D341Med (cell line): Measurements from ENCODE around the gene CHD9.
"Not testable (repeated sequence)": the region's sequence is repeated elsewhere in the genome, so short reads cannot be mapped to it uniquely, and the experiment has no call there.

ENCODE experiments used
- DNase-seq: peaks from one replicate; pipeline ENCODE4 v3.0.0; 2012; ENCODE audit warnings: low spot score

Gene CHD9

DNA sequence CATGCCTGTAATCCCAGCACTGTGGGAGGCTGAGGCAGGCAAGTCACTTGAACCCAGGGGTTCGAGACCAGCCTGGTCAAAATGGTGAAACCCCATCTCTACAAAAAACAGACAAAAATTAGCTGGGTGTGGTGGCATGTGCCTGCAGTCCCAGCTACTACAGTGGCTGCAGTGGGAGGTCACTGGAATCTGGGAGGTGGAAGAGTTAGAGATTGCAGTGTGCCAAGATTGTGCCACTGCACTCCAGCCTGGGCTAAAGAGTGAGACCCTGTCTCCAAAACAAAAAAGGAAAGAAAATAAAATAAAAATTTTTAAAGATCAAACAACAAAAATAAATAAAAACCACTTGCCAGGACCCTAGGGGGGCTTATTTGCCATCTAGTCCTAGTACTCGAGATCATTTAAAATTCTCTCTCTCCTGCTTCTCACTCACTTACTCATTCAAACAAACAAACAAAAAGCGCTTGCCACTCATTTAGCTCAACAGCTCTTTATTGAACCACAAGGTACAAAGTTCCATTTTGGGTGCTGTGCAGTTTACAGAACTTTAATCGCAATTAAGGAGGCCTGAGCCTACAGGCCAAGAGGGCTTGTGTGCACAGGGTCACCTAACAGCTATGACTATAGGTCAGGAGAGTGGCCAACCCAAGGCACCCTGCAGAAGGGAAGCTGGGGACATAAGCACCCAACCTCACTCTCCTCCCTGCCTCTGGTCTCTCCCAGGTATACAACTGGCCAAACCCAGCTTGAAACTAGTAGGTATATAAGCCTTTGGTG lies 6.5 kb upstream of the CHD9 start:
- no peak for DNase-seq

DNA sequence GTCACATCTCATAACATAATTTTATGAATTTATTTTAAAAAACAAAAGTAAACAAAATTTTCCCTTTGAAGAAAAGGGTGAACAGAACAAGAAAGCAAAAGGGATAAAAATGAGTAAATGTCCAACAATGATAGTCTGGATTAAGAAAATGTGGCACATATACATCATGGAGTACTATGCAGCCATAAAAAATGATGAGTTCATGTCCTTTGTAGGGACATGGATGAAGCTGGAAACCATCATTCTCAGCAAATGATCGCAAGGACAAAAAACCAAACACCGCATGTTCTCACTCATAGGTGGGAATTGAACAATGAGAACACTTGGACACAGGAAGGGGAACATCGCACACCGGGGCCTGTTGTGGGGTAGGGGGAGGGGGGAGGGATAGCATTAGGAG lies 3.5 kb upstream of the CHD9 start:
- DNase-seq: not testable (repeated sequence)

DNA sequence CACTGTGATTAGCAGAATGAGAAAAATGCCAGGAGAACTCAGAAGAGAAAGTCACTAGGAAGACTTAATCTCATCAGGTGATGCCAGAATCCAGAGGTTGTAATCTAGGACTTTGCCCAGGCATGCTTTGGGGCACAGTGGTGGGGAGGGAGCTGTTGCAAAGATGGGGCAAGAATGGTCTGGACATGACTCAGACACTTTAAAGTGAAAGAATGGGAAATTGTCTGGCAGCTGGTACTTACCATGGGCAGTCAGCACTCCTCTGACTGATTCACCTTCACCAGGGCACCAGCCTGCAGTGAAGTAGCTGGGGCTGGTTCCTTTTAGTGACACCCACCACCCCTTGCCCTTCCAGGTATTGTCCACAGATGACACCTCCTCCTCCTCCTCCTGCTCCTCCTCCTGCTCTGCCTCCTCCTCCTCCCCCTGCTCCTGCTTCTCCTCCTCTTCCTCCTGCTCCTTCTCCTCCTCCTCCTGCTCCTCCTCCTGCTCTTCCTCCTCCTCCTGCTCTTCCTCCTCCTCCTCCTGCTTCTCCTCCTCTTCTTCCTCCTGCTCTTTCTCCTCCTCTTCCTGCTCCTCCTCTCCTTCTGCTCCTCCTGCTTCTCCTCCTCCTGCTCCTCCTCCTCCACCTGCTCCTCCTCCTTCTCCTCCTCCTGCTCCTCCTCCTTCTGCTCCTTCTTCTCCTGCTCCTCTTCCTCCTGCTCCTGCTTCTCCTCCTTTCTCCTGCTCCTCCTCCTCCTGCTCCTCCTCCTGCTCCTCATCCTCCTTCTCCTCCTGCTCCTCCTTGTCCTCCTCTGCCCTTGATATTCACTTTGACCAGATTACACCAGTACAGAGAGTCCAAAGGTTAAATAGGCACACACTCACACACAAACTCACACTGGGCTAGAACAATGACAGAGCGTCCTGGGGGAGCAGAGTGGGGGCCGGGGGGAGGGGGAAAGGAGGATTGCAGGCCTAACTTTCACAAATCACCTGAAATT lies 2.0 kb upstream of the CHD9 start, which contains the start of gene CHD9NB:
Gene CHD9NB, minus strand, starts transcription at position 379 of the 983 bp plus-strand sequence. CDS start 8,739 bp downstream, outside the sequence.
- DNase-seq: no peak

DNA sequence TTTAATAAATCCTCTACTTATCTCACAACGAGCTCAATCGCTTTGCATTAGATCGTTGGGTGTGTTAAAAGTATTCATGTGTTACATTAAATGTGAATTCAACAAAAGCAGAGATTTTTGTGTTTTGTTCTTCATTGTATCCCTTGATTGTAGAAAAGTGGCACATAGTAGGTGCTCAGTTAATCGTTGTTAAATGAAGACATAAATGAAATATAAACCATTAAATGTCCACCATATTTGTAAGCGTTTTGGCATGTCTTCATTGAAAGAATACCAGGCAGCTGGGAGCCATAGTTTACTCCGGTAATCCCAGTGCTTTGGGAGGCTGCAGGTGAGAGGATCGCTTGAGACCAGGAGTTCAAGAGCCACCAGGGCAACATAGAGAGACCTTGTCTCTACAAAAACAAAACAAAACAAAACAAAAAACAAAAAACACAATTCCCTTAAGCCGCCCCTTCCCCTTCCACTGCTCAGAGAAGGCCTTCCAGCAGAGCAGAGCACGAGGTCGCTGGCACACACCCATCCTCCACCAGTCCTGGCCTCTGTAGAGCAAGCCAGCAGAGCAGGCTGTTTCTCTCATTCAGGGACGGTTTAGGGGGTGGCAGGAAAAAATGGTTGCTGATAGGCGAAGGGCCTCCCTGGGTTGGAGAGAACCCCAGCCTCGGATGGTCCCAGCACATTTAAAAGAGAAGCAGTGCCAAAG lies 673 bp upstream of the CHD9 start:
- peak; percentile 42 for DNase-seq

DNA sequence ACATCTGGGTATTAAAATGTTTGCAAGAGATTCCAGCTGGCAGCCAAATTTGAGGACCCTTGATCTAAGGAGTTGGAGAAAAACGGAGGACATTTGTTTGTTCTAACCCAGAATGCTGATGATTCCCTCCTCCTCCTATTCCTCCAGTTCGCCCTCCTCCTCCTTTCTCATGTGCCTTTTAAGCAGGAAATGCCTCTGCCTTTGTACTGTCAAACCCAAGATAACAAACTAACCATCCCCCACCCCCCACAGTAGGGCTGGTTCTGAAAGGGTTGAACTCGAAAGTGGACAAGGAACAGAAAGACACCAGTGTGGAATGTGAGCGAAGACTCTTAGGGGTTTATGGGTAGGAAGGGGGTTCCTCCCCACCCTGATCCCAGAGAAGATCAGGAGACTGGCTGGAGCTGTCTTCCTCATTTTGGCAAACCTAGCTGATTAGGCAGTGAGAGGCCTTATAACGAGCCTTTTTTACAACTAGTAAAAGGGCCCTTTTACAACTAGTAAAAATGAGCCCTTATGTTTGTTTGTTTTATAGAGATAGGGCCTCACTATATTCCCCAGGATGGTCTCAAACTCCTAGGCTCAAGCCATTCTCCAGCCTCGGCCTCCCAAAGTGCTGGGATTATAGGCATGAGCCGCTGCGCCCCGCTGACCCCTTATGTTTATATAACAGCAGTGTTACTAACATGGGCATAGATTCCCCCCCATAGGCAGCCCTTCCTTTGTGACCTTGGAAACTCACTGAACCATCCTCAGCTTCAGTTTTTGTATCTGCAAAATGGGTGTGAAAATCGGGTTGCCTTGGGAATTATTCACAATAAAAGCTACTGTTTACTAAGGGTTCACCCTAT lies 975 bp downstream of the CHD9 start:
- no peak for DNase-seq

DNA sequence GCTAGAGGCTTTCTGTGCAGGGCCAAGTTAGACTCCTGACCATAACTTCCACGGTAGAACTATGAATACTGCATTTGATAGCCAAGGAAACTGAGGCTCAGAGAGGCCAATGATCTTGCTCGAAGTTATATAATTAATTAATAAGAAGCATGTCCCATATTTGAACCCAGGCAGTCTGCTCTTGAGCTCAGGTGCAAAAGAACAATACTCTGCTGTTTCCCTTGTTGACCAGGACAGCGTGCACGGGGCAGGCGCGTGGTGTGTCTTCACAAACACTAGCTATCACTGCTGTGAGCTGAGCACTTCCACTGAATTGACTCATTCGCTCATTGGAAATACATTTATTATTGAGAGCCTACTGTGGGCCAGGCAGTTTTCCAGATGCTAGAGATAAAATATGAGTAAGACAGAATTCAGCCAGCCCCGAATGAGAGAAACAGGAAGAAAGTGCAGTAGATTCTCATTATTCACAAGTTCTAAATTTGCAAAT lies 1.6 kb downstream of the CHD9 start:
- DNase-seq: no peak

DNA sequence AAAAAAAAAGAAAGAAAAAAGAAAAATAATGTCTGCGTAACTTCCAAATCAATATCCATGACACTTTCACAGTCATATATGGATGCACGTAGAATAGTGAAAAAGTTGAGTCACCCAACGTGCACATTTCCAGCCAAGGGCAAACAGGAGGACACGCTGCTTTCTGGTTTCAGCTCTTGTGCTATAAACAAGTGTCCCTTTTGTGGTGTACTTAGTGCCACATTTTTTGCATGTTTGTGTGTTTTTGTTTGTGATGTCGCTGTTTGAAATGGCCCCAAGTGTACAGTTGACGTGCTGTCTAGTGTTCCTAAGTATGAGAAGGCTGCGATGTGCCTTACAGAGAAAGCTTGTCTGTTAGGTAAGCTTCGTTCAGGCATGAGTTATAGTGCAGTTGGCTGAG lies 2.9 kb downstream of the CHD9 start:
- DNase-seq: no peak

DNA sequence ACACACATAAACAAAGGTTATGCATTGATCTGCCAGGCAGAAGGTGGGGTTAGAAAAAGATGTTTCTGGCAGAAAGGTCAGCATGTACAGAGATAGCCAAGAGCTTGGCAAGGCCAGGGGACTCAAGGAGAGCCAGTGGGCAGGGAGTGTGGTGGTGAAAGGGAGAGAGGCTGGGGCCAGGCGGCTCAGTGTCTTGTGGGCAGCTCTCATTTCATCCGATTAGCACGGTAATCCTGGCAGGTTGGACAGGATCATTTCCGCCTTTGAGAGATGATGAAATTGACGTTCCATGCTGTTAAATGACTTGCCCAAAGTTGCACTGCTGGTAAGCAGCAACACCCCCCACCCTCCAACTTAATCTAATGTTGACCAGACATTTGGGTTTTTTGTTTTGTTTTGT lies 3.6 kb downstream of the CHD9 start:
- DNase-seq: no peak

DNA sequence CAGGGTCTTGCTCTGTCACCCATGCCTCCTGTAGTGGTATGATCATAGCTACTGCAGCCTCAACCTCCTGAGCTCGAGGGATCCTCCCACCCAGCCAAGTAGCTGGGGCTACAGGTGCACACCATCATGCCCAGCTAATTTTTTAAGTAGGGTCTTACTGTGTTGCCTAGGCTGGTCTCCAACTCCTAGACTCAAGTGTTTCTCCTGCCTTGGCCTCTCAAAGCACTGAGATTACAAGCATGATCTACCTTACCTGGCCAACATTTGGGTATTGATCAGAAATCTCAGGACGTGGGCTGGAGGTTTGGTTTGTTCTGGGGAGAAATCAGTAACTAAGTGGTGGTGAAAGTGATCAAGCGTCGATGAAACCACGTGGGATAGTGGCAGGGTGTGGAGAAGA lies 4.1 kb downstream of the CHD9 start:
- DNase-seq: no peak

DNA sequence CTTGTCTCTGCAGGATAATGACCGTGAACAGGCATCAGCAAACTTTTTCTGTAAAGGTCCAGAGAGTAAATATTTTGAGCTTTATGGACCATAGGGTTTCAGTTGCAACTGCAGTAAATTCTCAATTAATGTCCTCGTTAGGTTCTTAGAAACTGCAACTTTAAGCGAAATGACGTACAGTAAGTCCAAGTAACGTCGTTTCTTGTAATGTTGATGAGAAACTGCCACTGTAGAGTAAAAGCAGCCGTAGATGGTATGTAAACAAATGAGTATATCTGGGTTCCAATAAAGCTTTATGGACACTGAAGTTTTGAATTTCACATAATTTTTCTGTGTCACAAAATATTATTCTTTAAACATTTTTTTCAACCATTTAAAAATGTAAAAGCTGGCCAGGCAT lies 4.9 kb downstream of the CHD9 start:
- no peak for DNase-seq

DNA sequence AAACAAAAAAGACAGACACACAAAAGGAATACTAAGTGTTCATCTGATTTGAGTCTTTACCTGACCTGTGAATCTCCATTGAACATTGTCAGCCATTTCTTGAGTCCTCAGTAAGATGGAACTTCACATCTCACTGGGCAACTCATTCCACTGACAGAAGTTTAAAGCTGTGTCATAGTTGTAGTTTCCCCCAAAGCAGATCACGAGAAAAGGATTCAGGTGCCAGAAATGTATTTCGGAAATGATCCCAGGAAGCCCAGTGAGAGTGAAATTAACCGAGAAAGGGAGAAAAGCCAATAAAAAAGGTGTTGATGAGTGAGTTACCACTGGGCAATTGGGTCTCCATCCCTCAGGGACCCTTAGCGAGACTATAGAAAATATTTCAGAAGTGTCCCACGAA lies 6.5 kb downstream of the CHD9 start:
- DNase-seq: no peak

DNA sequence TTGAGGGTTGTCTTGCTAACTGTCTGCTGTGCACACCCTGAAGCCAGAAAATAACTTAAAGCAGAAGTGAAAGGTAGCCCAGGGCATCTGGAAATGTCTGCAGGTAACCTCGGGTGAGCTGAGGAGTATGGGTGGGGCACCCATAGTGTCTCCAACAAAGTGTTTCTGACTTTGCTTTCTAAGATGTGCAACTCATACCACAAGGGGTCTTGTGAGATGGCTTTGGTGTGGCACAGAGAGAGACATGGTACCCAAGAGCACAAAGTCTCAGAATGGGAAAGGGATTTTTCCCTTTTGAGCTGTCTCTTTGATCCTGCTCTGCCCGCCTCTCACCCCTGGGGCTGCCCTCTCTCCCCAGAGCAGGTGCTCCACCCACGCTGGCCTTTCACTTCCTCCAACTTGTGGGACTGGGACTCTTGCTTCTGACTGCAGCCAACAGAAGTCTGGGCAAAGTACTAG lies 6.9 kb downstream of the CHD9 start:
- no peak for DNase-seq

DNA sequence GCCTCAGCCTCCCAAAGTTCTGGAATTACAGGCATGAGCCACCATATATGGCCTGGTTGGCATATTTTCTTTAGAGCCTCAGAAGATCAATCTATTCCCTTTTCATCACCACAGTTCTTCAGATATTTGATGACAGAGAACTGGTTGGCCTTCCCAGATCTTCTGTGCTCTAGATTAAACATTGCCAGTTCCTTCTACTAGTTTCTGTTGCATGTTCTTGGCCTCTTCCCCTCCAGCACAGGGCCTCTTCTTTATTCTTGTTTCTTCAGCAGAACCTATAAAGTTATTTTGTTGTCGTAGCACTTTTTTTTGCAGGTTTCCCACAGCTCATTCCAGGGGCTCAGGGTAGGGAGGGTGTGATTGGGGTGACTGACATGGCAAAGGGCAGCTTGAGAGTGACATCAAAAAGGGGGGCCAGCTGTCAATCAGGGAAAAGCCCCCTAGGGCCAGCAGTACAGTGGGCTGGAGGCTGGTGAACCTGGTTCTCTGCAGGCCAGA lies 9.3 kb downstream of the CHD9 start:
- DNase-seq: no peak

DNA sequence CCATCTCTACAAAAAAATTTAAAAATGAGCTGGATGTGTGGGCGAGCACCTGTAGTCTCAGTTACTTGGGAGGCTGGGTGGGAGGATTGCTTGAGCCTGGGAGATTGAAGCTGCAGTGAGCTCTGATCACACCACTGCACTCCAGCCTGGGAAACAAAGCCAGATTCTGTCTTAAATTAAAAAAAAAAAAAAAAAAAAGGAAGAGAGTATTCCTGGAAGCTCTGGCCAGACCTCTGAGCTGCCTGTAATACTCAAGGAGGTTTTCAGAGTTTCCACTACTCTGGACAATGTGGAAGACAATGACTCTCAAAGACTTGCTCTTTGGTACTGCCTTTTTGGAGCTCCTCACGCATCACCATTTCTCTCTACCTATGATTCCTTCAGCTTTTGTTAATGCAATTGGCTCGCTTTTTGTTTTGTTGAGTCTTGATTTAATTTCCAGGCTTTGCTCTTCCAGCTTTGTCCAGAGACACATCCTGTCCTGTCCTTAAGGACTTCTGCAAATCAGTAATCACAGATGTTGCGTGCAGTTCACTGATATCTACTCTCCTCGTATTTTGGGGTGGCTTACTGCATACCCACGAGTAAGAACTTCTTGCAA lies 10.8 kb downstream of the CHD9 start:
- DNase-seq: no peak

DNA sequence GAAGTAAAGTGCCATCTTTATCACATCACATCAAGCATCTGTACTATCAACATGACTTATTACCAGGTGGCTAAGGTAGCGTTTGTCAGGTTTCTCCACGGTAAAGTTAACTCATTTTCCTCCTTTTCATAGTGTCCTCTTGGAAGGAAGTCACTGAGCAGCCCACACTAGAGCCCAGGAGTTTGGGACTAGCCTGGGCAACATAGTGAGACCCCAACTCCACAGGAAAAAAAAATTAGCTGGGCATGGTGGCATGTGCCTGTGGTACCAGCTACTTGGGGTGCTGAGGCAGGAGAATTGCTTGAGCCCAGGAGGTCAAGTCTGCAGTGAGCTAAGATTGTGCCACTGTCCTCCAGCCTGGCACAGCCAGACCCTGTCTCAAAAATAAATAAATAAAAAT lies 12.9 kb downstream of the CHD9 start:
- no peak for DNase-seq

DNA sequence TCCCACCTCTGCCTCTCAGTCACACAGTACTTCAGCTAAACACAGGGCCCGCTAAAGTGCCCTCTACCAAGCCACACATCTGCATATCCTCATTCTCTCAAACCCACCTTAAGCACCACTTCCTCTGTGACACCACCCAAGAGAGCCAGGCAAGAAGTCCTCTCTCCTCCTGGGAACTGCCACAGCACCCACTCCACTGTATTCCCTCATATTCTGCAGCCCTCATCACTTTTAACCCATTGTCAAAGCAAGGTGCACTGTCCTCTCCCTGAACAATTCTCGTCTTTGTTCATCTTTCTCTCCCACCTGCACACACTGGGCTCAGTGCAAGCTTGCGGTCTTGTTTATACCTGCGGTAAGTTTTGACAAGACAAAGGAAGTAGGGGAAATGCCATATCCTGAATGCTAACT lies 13.6 kb downstream of the CHD9 start:
- DNase-seq: no peak

DNA sequence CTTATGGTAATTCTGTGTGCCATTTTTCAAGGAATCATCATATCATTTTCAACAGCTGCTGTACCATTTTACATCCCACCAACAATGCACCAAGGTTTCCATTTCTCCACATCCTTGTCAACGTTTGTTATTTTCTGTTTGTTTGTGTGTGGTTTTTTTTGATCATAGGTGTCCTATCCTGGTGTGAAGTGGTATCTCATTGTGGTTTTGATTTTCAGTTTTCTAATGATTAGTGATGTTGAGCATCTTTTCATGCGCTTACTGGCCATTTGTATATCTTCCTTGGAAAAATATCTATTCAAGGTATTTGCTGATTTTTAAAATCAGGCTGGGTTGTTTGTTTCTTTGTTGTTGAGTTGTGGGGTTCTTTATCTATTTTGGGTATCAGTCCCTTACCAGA lies 15.0 kb downstream of the CHD9 start:
- no peak for DNase-seq

DNA sequence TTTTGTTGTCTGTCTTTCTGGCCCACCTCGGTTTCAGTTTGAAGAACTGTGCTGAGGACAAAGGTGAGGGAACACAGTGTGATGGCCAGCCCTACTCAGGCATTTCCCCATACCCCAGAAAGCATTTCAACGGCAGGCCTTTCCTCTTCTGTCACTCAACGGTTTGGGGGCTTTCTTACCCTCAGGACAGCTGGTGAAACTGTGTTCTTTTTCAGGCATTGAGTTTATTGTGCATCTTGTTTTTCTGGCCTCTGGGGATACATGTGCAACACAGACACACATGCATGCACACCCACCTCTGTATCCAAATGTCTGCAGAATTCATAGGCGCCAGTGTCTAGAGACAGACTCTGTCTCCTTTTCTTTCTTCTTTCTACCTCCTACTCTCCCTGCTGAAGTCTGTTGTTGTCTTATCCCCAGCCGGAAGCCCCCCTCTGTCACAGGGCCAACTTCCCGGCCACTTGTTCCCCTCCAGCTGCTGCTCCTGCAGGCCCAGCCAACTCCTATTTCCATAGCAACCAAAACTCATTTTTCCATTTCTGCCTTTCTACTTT lies 17.0 kb downstream of the CHD9 start:
- DNase-seq: no peak

DNA sequence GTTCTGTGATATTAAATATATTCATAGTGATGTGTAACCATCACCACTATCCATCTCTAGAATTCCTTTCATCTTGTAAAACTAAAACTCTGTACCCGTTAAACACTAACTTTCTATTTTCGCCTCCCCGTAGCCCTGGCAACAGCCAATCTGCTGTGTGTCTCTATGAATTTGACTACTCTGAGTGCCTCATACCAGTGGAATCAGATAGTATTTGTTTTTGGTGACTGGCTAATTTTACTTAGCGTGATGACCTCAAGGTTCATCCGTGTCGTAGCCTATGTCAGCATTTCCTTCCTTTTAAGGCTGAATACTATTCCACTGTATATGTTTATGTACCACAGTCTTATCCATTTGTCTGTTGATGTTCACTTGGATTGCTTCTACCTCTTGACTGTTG lies 18.2 kb downstream of the CHD9 start:
- DNase-seq: no peak

DNA sequence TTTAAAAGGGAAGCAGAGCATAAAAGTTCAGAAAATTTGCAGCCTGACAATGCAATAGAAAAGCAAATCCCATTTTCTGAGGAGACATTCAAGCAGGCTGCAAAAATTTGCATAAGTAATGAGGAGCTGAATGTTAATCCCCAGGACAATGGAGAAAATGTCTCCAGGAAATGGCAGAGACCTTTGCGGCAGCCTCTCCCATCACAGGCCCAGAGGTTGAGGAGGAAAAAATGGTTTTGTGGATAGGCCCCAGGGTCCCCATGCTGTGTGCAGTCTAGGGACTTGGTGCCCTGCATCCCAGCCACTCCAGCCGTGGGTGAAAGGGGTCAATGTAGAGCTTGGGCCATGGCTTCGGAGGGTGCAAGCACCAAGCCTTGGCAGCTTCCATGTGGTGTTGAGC lies 19.5 kb downstream of the CHD9 start:
- not testable (repeated sequence) for DNase-seq
